HL-60 (cell line): ENCODE results near the gene GOSR2.

ENCODE experiments used
- GABPA ChIP-seq: IDR thresholded peaks from 2 replicates; pipeline ENCODE4 v1.6.1; 2012; ENCODE audit warnings: low read depth
- POLR2AphosphoS5 ChIP-seq: IDR thresholded peaks from 2 replicates; pipeline ENCODE4 v1.6.1; 2012; ENCODE audit warnings: low read depth
- SPI1 ChIP-seq: IDR thresholded peaks from 2 replicates; pipeline ENCODE4 v1.6.1; 2012; ENCODE audit warnings: low read depth, mild to moderate bottlenecking, borderline replicate concordance
- TF ChIP-seq, protein P1 (sequence below): IDR thresholded peaks from 2 replicates; pipeline ENCODE4 v1.6.1; 2012; ENCODE audit warnings: low read depth; ENCODE audit not compliant: insufficient replicate concordance
- TF ChIP-seq, protein P2 (sequence below): IDR thresholded peaks from one replicate; pipeline ENCODE4 v1.5.1; 2011; ENCODE audit warnings: low read length, control low read depth, inconsistent platforms; ENCODE audit not compliant: insufficient read depth

DNA sequence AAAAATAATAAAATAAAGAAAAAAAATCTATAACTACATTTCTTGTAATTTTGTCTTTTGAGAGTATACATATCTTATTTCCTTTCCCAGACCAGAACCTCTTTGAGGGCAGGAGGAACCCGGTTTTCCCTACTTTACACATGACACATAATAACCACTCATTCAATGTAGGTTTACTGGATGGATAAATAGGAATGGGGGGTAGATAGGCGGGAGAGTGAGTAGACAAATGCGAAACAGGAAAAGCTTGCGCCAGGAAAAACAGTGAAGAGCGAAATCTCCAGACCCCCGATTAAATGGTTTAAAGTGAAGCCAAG is 515 bp upstream of the GOSR2 start:
- TF ChIP-seq POLR2AphosphoS5 (no peak), GABPA (no peak), SPI1 (no peak)
- TF ChIP-seq, protein P1, sequence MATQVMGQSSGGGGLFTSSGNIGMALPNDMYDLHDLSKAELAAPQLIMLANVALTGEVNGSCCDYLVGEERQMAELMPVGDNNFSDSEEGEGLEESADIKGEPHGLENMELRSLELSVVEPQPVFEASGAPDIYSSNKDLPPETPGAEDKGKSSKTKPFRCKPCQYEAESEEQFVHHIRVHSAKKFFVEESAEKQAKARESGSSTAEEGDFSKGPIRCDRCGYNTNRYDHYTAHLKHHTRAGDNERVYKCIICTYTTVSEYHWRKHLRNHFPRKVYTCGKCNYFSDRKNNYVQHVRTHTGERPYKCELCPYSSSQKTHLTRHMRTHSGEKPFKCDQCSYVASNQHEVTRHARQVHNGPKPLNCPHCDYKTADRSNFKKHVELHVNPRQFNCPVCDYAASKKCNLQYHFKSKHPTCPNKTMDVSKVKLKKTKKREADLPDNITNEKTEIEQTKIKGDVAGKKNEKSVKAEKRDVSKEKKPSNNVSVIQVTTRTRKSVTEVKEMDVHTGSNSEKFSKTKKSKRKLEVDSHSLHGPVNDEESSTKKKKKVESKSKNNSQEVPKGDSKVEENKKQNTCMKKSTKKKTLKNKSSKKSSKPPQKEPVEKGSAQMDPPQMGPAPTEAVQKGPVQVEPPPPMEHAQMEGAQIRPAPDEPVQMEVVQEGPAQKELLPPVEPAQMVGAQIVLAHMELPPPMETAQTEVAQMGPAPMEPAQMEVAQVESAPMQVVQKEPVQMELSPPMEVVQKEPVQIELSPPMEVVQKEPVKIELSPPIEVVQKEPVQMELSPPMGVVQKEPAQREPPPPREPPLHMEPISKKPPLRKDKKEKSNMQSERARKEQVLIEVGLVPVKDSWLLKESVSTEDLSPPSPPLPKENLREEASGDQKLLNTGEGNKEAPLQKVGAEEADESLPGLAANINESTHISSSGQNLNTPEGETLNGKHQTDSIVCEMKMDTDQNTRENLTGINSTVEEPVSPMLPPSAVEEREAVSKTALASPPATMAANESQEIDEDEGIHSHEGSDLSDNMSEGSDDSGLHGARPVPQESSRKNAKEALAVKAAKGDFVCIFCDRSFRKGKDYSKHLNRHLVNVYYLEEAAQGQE = no peak
- TF ChIP-seq, protein P2, sequence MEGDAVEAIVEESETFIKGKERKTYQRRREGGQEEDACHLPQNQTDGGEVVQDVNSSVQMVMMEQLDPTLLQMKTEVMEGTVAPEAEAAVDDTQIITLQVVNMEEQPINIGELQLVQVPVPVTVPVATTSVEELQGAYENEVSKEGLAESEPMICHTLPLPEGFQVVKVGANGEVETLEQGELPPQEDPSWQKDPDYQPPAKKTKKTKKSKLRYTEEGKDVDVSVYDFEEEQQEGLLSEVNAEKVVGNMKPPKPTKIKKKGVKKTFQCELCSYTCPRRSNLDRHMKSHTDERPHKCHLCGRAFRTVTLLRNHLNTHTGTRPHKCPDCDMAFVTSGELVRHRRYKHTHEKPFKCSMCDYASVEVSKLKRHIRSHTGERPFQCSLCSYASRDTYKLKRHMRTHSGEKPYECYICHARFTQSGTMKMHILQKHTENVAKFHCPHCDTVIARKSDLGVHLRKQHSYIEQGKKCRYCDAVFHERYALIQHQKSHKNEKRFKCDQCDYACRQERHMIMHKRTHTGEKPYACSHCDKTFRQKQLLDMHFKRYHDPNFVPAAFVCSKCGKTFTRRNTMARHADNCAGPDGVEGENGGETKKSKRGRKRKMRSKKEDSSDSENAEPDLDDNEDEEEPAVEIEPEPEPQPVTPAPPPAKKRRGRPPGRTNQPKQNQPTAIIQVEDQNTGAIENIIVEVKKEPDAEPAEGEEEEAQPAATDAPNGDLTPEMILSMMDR = no peak
